Left ventricle myocardium inferior (tissue), 1 donor: ENCODE data around the gene NXPE1. TPM values are rescaled to one million over a fixed set of nuclear protein-coding genes. Genes with fewer than 3 reads are reported as not detected.
"Not testable (repeated sequence)": the region's sequence is repeated elsewhere in the genome, so short reads cannot be mapped to it uniquely, and the experiment has no call there.

ENCODE experiments used
- DNase-seq: peaks from one replicate; pipeline ENCODE4 v3.0.0-alpha.2; 2020
- H3K27ac ChIP-seq: fragments of 200-600 bp; replicated peaks from 2 replicates; pipeline ENCODE4 v1.8.0; 2021
- H3K27me3 ChIP-seq: fragments of 200-600 bp; 2 replicates; pipeline ENCODE4 v1.8.0; 2021; ENCODE audit warnings: low read depth
- H3K36me3 ChIP-seq: fragments of 200-600 bp; 2 replicates; pipeline ENCODE4 v1.8.0; 2021
- H3K4me1 ChIP-seq: fragments of 200-600 bp; 2 replicates; pipeline ENCODE4 v1.8.0; 2021
- H3K4me3 ChIP-seq: fragments of 200-600 bp; 2 replicates; pipeline ENCODE4 v1.8.0; 2021; ENCODE audit warnings: mild to moderate bottlenecking, moderate library complexity
- H3K9me3 ChIP-seq: fragments of 200-600 bp; replicated peaks from 2 replicates; pipeline ENCODE4 v1.8.0; 2021
- CTCF ChIP-seq: fragments of 200-600 bp; IDR thresholded peaks from 2 replicates; pipeline ENCODE4 v1.8.0; 2021; ENCODE audit warnings: antibody characterized with exemption, mild to moderate bottlenecking, borderline replicate concordance
- intact Hi-C: fragments of 100-400 bp; cut with micrococcal nuclease; formaldehyde crosslinking; loops from one replicate; pipeline ENCODE4 v1.11.0; 2022
- long read RNA-seq: library from polyadenylated mRNA; unstranded; transcript quantifications from one replicate; pipeline ENCODE4 v2.0.0, GENCODE V29; 2021
- total RNA-seq: library from RNA; stranded (reverse); fragmentation: NEBNext Ultra II Directional; extraction: Animal tissue kit (Norgen Biotek cat#: 25700); gene quantifications from one replicate; pipeline ENCODE4 v1.2.1, GENCODE V29; 2021
- donor health status: DM: no; HTN: yes; CAD: no; lungs with severe emphysema.

The NXPE1 gene
- total RNA-seq, result not detected
- long read RNA-seq, partial matches to known transcripts, result 0 of 1 reads
- long read RNA-seq, other reads (novel, unspliced or antisense), result 1 of 1 reads

GRCh38 chr11:114559425-114560310 lies at the start of gene NXPE1:
Gene NXPE1 (minus strand): TSS chr11:114559881. CDS start chr11:114551201, 8,680 bp downstream.
- intact Hi-C loops, result no loop called here

GRCh38 chr11:114609429-114609828 lies 49.7 kb upstream of the NXPE1 start:
- no peaks in the 10 kb centered on the region for H3K27me3 ChIP-seq
- no peaks in the 10 kb centered on the region for H3K4me1 ChIP-seq
- no peaks in the 10 kb centered on the region for H3K36me3 ChIP-seq
- intact Hi-C loops, result no loop called here
- no peak overlapping the region for H3K4me3 ChIP-seq
- peaks cover 22% of the 10 kb centered on the region for H3K9me3 ChIP-seq
- DNase-seq, result no peak
- no peak for TF ChIP-seq CTCF
- no peak overlapping the region for H3K27ac ChIP-seq

More at GRCh38 chr11:114559425-114560310, at the start of gene NXPE1:
- Histone ChIP-seq H3K9me3 (no peaks in the 10 kb centered on the region), H3K4me3 (no peak within 1 kb of the TSS), H3K36me3 (no peaks in the 10 kb centered on the region), H3K27ac (no peak within 1 kb of the TSS), H3K27me3 (no peaks in the 10 kb centered on the region), H3K4me1 (no peaks in the 10 kb centered on the region)
- no peak for DNase-seq
- no peak for TF ChIP-seq CTCF

- DNase-seq, H3K4me1 ChIP-seq, intact Hi-C loops, H3K27me3 ChIP-seq, H3K27ac ChIP-seq, H3K36me3 ChIP-seq, H3K4me3 ChIP-seq: not testable (repeated sequence)
- H3K9me3 ChIP-seq, result peaks cover 22% of the 10 kb centered on the region
These were observed 48.9 kb upstream of the NXPE1 start for GRCh38 chr11:114608605-114609004.

- DNase-seq, result no peak
- Histone ChIP-seq H3K27ac (no peak overlapping the region), H3K4me3 (no peak overlapping the region), H3K27me3 (no peaks in the 10 kb centered on the region), H3K9me3 (peaks cover 22% of the 10 kb centered on the region), H3K36me3 (no peaks in the 10 kb centered on the region), H3K4me1 (no peaks in the 10 kb centered on the region)
- intact Hi-C loops, result no loop called here
- TF ChIP-seq CTCF, result no peak
These were observed 48.2 kb upstream of the NXPE1 start for GRCh38 chr11:114607753-114608459.

- H3K4me1 ChIP-seq, H3K27ac ChIP-seq, DNase-seq, H3K4me3 ChIP-seq, intact Hi-C loops, H3K36me3 ChIP-seq, H3K27me3 ChIP-seq: not testable (repeated sequence)
- H3K9me3 ChIP-seq, result peaks cover 22% of the 10 kb centered on the region
These were observed 47.1 kb upstream of the NXPE1 start for GRCh38 chr11:114606802-114607075.

GRCh38 chr11:114606003-114606801 lies 46.5 kb upstream of the NXPE1 start:
- H3K36me3 ChIP-seq, result no peaks in the 10 kb centered on the region
- intact Hi-C loops, result no loop called here
- TF ChIP-seq CTCF, result no peak
- H3K9me3 ChIP-seq, result peaks cover 22% of the 10 kb centered on the region
- H3K4me3 ChIP-seq, result no peak overlapping the region
- DNase-seq, result no peak
- H3K27ac ChIP-seq, result no peak overlapping the region
- H3K4me1 ChIP-seq, result no peaks in the 10 kb centered on the region
- no peaks in the 10 kb centered on the region for H3K27me3 ChIP-seq
